HL-60 (cell line): ENCODE measurements around the gene TRIP13.

Experiments
- DNase-seq, 2 experiments: peaks; one replicate each; pipeline ENCODE4 v3.0.0-alpha.2; 2010 to 2020; ENCODE audit warnings: low read depth in 1 of 2, low spot score in 1 of 2
- H3K27ac ChIP-seq: fragments of 250-450 bp; sonication (Bioruptor Pico); replicated peaks from 2 replicates; pipeline ENCODE4 v1.5.1; 2020; ENCODE audit warnings: mild to moderate bottlenecking, moderate library complexity
- H3K27me3 ChIP-seq: fragments of 250-450 bp; sonication (Bioruptor Pico); 2 replicates; pipeline ENCODE4 v1.5.1; 2021; ENCODE audit warnings: mild to moderate bottlenecking, moderate library complexity; ENCODE audit not compliant: insufficient read depth, poor library complexity, severe bottlenecking
- H3K4me3 ChIP-seq: replicated peaks from 2 replicates; pipeline ENCODE4 v1.5.1; 2011; ENCODE audit warnings: mild to moderate bottlenecking, control low read depth, low read length; ENCODE audit not compliant: insufficient read depth
- GABPA ChIP-seq: IDR thresholded peaks from 2 replicates; pipeline ENCODE4 v1.6.1; 2012; ENCODE audit warnings: low read depth
- POLR2AphosphoS5 ChIP-seq: IDR thresholded peaks from 2 replicates; pipeline ENCODE4 v1.6.1; 2012; ENCODE audit warnings: low read depth
- SPI1 ChIP-seq: IDR thresholded peaks from 2 replicates; pipeline ENCODE4 v1.6.1; 2012; ENCODE audit warnings: low read depth, mild to moderate bottlenecking, borderline replicate concordance
- TF ChIP-seq, protein P1 (sequence below): IDR thresholded peaks from one replicate; pipeline ENCODE4 v1.5.1; 2011; ENCODE audit warnings: low read length, control low read depth, inconsistent platforms; ENCODE audit not compliant: insufficient read depth
- TF ChIP-seq, protein P2 (sequence below): IDR thresholded peaks from 2 replicates; pipeline ENCODE4 v1.6.1; 2012; ENCODE audit warnings: low read depth; ENCODE audit not compliant: insufficient replicate concordance

The TRIP13 gene

DNA sequence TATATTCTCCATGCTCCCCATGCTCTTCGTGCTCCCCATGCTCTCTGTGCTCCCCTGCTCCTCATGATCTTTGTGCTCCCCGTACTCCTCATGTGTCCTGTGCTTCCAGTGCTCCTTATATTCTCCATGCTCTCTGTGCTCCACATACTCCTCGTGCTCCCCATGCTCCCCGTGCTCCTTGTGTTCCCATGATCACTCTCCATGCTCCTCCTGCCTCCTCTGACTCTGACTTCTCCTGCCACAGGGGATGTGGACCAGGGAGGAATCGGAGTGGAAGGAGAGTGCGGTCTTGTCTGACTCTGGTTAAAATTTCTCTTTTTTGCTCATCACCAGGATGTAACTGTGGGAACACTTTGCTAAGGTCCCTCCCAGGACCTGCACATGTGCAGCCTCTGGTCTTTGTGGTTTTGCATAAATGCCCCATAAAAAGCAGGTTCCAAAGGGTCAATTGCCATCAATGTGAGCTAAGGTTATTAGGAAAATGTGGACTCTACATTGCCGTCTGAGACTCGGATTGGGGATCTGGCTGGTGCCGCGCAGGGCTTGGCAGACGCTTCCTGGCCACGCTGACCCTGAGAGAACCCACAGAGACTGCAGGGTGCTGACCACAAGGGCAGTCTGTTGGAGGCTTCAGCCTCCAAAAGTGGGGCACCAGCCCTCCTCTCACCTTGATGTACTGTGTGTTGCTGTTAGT lies 52.5 kb downstream of the TRIP13 start:
- H3K4me3 ChIP-seq = no peak overlapping the region
- DNase-seq = no peak
- TF ChIP-seq POLR2AphosphoS5 = no peak
- TF ChIP-seq, protein P1, sequence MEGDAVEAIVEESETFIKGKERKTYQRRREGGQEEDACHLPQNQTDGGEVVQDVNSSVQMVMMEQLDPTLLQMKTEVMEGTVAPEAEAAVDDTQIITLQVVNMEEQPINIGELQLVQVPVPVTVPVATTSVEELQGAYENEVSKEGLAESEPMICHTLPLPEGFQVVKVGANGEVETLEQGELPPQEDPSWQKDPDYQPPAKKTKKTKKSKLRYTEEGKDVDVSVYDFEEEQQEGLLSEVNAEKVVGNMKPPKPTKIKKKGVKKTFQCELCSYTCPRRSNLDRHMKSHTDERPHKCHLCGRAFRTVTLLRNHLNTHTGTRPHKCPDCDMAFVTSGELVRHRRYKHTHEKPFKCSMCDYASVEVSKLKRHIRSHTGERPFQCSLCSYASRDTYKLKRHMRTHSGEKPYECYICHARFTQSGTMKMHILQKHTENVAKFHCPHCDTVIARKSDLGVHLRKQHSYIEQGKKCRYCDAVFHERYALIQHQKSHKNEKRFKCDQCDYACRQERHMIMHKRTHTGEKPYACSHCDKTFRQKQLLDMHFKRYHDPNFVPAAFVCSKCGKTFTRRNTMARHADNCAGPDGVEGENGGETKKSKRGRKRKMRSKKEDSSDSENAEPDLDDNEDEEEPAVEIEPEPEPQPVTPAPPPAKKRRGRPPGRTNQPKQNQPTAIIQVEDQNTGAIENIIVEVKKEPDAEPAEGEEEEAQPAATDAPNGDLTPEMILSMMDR = no peak
- TF ChIP-seq SPI1 = no peak
- no peak for TF ChIP-seq GABPA
- TF ChIP-seq, protein P2, sequence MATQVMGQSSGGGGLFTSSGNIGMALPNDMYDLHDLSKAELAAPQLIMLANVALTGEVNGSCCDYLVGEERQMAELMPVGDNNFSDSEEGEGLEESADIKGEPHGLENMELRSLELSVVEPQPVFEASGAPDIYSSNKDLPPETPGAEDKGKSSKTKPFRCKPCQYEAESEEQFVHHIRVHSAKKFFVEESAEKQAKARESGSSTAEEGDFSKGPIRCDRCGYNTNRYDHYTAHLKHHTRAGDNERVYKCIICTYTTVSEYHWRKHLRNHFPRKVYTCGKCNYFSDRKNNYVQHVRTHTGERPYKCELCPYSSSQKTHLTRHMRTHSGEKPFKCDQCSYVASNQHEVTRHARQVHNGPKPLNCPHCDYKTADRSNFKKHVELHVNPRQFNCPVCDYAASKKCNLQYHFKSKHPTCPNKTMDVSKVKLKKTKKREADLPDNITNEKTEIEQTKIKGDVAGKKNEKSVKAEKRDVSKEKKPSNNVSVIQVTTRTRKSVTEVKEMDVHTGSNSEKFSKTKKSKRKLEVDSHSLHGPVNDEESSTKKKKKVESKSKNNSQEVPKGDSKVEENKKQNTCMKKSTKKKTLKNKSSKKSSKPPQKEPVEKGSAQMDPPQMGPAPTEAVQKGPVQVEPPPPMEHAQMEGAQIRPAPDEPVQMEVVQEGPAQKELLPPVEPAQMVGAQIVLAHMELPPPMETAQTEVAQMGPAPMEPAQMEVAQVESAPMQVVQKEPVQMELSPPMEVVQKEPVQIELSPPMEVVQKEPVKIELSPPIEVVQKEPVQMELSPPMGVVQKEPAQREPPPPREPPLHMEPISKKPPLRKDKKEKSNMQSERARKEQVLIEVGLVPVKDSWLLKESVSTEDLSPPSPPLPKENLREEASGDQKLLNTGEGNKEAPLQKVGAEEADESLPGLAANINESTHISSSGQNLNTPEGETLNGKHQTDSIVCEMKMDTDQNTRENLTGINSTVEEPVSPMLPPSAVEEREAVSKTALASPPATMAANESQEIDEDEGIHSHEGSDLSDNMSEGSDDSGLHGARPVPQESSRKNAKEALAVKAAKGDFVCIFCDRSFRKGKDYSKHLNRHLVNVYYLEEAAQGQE = no peak
- H3K27ac ChIP-seq = no peak overlapping the region
- H3K27me3 ChIP-seq = peaks cover 16% of the 10 kb centered on the region

DNA sequence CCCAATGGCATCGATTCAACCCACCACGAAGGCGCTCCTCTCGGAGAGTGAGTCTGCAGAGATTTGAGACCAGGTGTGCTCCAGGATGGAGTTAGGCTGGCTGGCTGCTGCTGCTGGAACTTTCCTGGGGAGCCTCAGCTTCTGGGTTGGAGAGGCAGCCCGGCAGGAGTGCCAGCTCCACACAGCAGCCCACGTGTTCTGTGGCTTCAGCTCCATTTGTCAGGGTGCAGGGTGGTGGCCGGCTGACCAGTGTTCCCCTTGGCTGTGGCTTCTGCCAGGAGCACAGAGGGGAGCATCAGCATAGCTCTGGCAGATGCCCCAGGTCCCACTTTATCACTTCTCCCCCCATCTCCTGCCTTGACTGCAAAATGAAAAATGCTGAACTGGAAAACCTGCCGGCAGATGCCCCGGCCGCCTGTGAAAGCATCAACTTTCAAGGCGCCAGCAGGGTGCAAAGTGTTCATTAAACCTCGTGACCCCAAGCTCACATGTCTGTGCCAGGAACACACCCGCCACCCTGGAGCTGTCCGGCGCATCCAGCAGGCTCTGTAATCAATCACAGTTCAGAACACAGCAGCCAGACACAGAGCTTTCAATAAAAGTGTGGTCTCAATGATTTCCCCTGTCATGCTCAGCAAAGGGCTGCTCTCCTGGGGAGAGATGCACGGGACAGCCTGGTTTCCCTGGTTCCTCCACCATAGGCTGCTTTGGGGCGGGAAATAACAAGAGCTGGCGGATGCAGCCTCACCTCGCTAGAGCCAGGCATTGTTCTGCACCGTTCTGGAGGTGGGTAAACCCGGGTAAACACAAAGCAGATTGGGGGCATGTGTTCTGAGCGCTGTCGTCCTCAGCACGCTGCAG lies 53.2 kb downstream of the TRIP13 start:
- no peak for DNase-seq
- Histone ChIP-seq H3K27me3 (peaks cover 16% of the 10 kb centered on the region), H3K27ac (no peak overlapping the region), H3K4me3 (no peak overlapping the region)
- no peak for TF ChIP-seq POLR2AphosphoS5
- no peak for TF ChIP-seq SPI1
- TF ChIP-seq, protein P2 = no peak

DNA sequence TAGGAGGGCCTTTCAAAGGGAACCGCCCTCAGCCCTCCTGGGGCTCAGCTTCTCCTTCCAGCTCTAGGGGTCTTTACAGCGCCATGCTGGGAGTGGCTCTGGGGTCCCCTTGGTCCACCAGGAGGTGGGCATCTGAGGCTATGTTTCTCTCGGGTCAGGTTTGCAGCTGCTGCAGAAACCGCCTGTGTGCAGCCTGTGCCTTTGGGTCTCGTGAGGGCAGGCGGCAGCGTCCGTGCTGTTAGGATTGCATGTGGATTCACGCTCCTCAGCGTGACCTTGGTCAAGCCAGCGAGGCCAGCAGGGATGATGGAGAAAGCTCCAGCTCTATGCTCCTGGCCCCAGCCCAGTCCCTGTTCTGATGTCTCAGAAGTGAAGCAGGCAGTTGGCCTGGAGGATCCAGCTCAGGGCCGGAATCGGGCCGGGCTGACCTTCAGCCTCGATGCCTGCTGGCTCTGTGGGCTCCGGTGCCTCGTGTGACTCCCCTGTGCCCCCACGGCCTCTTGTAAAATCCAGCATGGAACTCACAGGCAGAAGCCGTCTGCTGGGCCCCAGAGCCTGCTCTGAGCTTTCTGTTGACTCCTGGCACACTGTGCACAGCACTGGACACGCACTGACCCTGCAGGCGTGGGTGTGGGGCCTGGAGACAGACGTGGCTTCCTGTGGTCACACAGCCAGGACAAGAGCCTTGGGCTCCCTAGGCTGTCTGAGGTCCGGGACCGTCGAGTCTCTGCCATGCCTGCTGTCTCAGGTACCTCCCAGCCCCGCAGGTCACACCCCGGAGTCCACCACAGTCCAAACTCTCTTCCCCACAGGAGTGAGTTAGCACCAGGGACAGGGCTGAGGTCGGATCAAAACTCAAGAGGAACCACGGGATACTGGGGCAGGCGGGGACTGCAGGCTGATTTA lies 54.3 kb downstream of the TRIP13 start:
- Histone ChIP-seq H3K27ac (no peak overlapping the region), H3K27me3 (peaks cover 16% of the 10 kb centered on the region), H3K4me3 (no peak overlapping the region)
- TF ChIP-seq, protein P1 = no peak
- TF ChIP-seq GABPA (no peak), SPI1 (no peak), POLR2AphosphoS5 (no peak)
- TF ChIP-seq, protein P2 = no peak
- DNase-seq = no peak
